CD4-positive, alpha-beta memory T cell (primary cell): ENCODE data around the gene LRRC55. TPM values are rescaled to one million over a fixed set of nuclear protein-coding genes. Genes with fewer than 3 reads are reported as not detected.
"Not testable (repeated sequence)": the region's sequence is repeated elsewhere in the genome, so short reads cannot be mapped to it uniquely, and the experiment has no call there.

Experiments used
- CTCF ChIA-PET: fragments of 350-600 bp; sonication (Branson Sonifier 250); formaldehyde crosslinking; loops from one replicate; lab custom pipeline; 2021; ENCODE audit warnings: inconsistent platforms; ENCODE audit not compliant: partially characterized antibody; lab: Charles Lee
- POLR2A ChIA-PET: fragments of 350-600 bp; sonication (Branson Sonifier 250); formaldehyde crosslinking; loops from one replicate; lab custom pipeline; 2021; ENCODE audit not compliant: partially characterized antibody; lab: Charles Lee
- DNase-seq, 5 donors: peaks; one replicate each; pipeline versions ENCODE4 v3.0.0 to v3.0.0-alpha.2; 2020 to 2022; ENCODE audit warnings: mixed read lengths in 1 of 5
- H3K27ac ChIP-seq: one replicate; pipeline ENCODE4 v1.7.0; 2013; ENCODE audit warnings: low read depth, low read length
- H3K27me3 ChIP-seq: 2 replicates; pipeline ENCODE4 v1.7.0; 2013; ENCODE audit warnings: mild to moderate bottlenecking, low read length, moderate library complexity; ENCODE audit not compliant: insufficient read depth
- H3K36me3 ChIP-seq: 2 replicates; pipeline ENCODE4 v1.7.0; 2013; ENCODE audit warnings: mild to moderate bottlenecking, low read length, moderate library complexity; ENCODE audit not compliant: insufficient read depth
- H3K4me1 ChIP-seq: 2 replicates; pipeline ENCODE4 v1.7.0; 2013; ENCODE audit warnings: mild to moderate bottlenecking, low read length, moderate library complexity; ENCODE audit not compliant: insufficient read depth
- H3K4me3 ChIP-seq, 2 donors: one replicate each; pipeline ENCODE4 v1.7.0; 2013; ENCODE audit warnings: low read length in 2 of 2, mild to moderate bottlenecking in 1 of 2
- H3K9me3 ChIP-seq, 2 donors: one replicate each; pipeline ENCODE4 v1.7.0; 2013; ENCODE audit warnings: low read length in 2 of 2, control low read depth in 1 of 2; ENCODE audit not compliant: control insufficient read depth in 1 of 2
- H3K27ac Mint-ChIP-seq, 7 donors: one replicate each; pipeline ENCODE4 v1.8.0; 2020 to 2021; ENCODE audit warnings: mixed read lengths in 7 of 7, mild to moderate bottlenecking in 6 of 7, inconsistent platforms in 3 of 7, moderate library complexity in 3 of 7
- H3K27me3 Mint-ChIP-seq, 2 donors: one replicate each; pipeline ENCODE4 v1.8.0; 2020 to 2021; ENCODE audit warnings: mixed read lengths in 2 of 2
- H3K36me3 Mint-ChIP-seq, 2 donors: one replicate each; pipeline ENCODE4 v1.8.0; 2020 to 2021; ENCODE audit warnings: mixed read lengths in 2 of 2, inconsistent platforms in 1 of 2, mild to moderate bottlenecking in 1 of 2
- H3K4me1 Mint-ChIP-seq, 4 donors: one replicate each; pipeline ENCODE4 v1.8.0; 2020 to 2021; ENCODE audit warnings: mixed read lengths in 4 of 4, mild to moderate bottlenecking in 1 of 4
- H3K4me3 Mint-ChIP-seq, 8 donors: one replicate each; pipeline ENCODE4 v1.8.0; 2020 to 2021; ENCODE audit warnings: mixed read lengths in 8 of 8, mild to moderate bottlenecking in 7 of 8, moderate library complexity in 6 of 8, inconsistent platforms in 3 of 8
- H3K9me3 Mint-ChIP-seq, 8 donors: one replicate each; pipeline ENCODE4 v1.8.0; 2020 to 2021; ENCODE audit warnings: mixed read lengths in 8 of 8, mild to moderate bottlenecking in 5 of 8, inconsistent platforms in 3 of 8, moderate library complexity in 1 of 8
- intact Hi-C: fragments of 100-400 bp; cut with micrococcal nuclease; formaldehyde crosslinking; loops from one replicate; pipeline ENCODE4 v1.15.1; 2023
- polyA plus RNA-seq, 2 donors: library from polyadenylated mRNA; unstranded; fragments of 300-500 nt; fragmentation: Illumina TruSeq; gene quantifications; one replicate each; pipeline ENCODE4 v1.2.3, GENCODE V29; 2021
- total RNA-seq, 2 experiments: library from RNA; stranded (reverse); gene quantifications; one replicate each; pipeline ENCODE4 v1.2.3, GENCODE V29; 2021

LRRC55 gene
- total and polyA plus RNA-seq, 4 experiments from 2014 or later, result not detected

DNA sequence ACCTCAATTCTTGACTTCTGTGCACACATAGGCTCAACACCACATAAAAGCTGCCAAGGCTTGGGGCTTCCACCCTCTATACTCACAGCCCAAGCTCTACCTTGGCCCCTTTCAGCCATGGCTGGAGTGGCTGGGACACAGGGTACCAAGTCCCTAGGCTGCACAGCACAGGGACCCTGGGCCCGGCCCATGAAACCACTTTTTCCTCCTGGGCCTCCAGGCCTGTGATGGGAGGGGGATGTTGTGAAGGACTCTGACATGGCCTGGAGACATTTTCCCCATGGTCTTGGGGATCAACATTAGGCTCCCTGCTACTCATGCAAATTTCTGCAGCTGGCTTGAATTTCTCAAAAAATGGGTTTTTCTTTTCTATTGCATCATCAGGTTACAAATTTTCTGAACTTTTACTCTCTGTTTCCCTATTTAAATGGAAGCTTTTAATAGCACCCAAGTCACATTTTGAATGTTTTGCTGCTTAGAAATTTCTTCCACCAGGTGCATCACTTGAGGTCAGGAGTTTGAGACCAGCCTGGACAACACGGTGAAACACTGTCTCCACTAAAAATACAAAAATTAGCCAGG is 11.9 kb upstream of the LRRC55 start:
- H3K27ac Mint-ChIP-seq, H3K9me3 ChIP-seq, H3K4me3 ChIP-seq, POLR2A ChIA-PET, H3K36me3 Mint-ChIP-seq, DNase-seq, H3K36me3 ChIP-seq, H3K27me3 Mint-ChIP-seq, H3K4me1 ChIP-seq, H3K27ac ChIP-seq, H3K27me3 ChIP-seq, CTCF ChIA-PET, H3K4me1 Mint-ChIP-seq, H3K4me3 Mint-ChIP-seq: not testable (repeated sequence)
- intact Hi-C loops, result loop anchor here (10.0 kb wide), 1 partner anchor 55 kb away; no protein-coding TSS in a partner anchor
- peaks cover 0 to 14% (median 2%) of the 10 kb centered on the region in 8 donors for H3K9me3 Mint-ChIP-seq

DNA sequence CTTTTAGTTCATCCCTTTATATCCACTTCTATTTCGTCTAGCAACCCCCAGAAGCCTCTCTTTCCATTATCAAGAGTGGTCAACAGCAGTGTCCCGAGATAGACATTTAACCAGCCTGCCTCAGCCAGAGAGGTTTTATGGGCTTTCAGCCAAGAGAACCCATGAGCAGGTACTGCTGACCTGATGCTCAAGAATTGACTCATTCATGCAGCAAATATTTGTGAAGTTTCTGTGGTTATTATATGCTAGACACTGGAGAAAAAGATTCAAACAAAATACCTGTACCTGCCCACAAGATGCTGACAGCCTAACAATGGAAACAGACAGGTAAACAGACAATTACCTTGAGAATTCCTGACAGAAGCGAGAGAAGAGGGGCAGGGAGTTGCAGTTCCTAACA is 9.7 kb upstream of the LRRC55 start:
- H3K27me3 ChIP-seq, result no peaks in the 10 kb centered on the region
- H3K36me3 ChIP-seq, result no peaks in the 10 kb centered on the region
- peaks cover 0 to 14% (median 4%) of the 10 kb centered on the region in 8 donors for H3K9me3 Mint-ChIP-seq
- intact Hi-C loops, result no loop called here
- H3K4me1 ChIP-seq, result no peaks in the 10 kb centered on the region
- no peak overlapping the region for H3K27ac ChIP-seq
- H3K4me3 ChIP-seq, result no peak overlapping the region
- DNase-seq, result no peak
- POLR2A ChIA-PET, result no interaction called here
- no peak overlapping the region for H3K4me3 Mint-ChIP-seq
- H3K9me3 ChIP-seq, result no peaks in the 10 kb centered on the region
- no peaks in the 10 kb centered on the region for H3K4me1 Mint-ChIP-seq
- no peak overlapping the region for H3K27ac Mint-ChIP-seq
- H3K36me3 Mint-ChIP-seq, result no peaks in the 10 kb centered on the region
- H3K27me3 Mint-ChIP-seq, result peaks cover 0 to 3% of the 10 kb centered on the region in 2 donors
- CTCF ChIA-PET, result no interaction called here

DNA sequence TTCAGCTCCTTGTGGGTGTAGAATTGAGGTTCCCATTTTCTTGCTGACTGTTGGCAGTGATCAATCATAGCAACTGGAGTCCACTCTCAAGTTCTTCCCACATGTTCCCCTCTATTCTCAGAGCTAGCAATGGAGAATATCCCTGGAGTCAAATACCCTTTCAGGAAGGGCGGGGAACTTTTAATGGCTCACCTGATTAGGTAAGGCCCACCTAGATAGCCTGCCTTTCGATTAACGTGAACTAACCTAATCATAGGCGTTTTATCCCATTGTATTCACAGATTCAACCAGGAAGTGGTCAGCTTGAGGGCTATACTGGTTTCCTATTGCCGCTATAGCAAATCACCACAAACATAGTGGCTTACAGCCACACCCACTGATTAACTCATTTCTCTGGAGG is 7.1 kb upstream of the LRRC55 start:
- Histone ChIP-seq H3K36me3 (no peaks in the 10 kb centered on the region), H3K4me3 (no peak overlapping the region), H3K27me3 (peaks cover 5% of the 10 kb centered on the region), H3K4me1 (no peaks in the 10 kb centered on the region), H3K9me3 (no peaks in the 10 kb centered on the region), H3K27ac (no peak overlapping the region)
- peaks cover 6 to 13% of the 10 kb centered on the region in 2 donors for H3K27me3 Mint-ChIP-seq
- POLR2A ChIA-PET, result no interaction called here
- peaks cover 0 to 3% (median 0%) of the 10 kb centered on the region in 4 donors for H3K4me1 Mint-ChIP-seq
- intact Hi-C loops, result no loop called here
- no peak overlapping the region for H3K4me3 Mint-ChIP-seq
- H3K9me3 Mint-ChIP-seq, result peaks cover 0 to 13% (median 2%) of the 10 kb centered on the region in 8 donors
- CTCF ChIA-PET, result no interaction called here
- no peak overlapping the region for H3K27ac Mint-ChIP-seq
- no peak for DNase-seq
- H3K36me3 Mint-ChIP-seq, result no peaks in the 10 kb centered on the region

DNA sequence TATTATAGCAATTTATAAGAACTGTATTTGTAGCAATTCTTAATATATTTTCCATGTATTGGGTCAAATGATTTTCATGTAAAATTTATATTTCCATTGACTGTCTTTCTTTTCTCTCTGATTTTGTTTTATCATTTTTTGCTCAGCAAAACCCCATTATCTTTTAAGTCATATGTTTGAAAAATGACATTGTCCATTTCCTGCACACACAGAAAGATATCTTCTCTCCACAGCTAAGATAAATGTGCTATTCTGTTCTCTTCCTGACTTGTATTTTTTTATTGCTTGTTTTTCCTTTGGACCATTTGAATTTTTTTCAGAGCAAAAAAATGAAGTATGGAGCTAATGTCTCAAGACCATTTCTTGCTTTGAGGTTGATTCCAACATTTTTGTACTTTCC is 6.3 kb upstream of the LRRC55 start:
- H3K9me3 Mint-ChIP-seq, result peaks cover 0 to 9% (median 2%) of the 10 kb centered on the region in 8 donors
- Histone ChIP-seq H3K4me3 (no peak overlapping the region), H3K9me3 (no peaks in the 10 kb centered on the region), H3K36me3 (no peaks in the 10 kb centered on the region), H3K27ac (no peak overlapping the region), H3K4me1 (no peaks in the 10 kb centered on the region), H3K27me3 (peaks cover 5% of the 10 kb centered on the region)
- no peaks in the 10 kb centered on the region for H3K36me3 Mint-ChIP-seq
- ChIA-PET CTCF (no interaction called here), POLR2A (no interaction called here)
- no peak overlapping the region for H3K27ac Mint-ChIP-seq
- intact Hi-C loops, result no loop called here
- DNase-seq, result no peak
- no peak overlapping the region for H3K4me3 Mint-ChIP-seq
- H3K27me3 Mint-ChIP-seq, result peaks cover 12 to 21% of the 10 kb centered on the region in 2 donors
- H3K4me1 Mint-ChIP-seq, result peaks cover 0 to 3% (median 0%) of the 10 kb centered on the region in 4 donors

DNA sequence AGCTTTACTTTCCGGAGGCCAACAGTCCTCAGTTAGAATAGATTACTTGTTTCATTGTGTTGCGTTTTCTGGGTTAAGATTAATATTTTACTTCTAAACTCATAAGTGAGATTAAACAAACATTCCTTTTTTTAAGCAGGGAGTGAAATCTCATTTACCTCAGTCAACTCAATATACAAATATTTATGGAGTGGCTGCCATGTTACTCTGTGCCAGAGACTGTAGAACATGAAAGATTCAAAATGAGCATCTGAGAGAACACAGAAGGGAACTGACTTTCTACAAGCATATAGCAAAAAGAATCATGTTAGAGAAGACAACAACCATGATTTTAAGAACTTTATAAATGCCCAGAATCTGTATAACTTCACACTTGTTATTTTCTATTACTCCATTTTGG is 3.4 kb upstream of the LRRC55 start:
- H3K9me3 Mint-ChIP-seq, result peaks cover 0 to 9% (median 2%) of the 10 kb centered on the region in 8 donors
- POLR2A ChIA-PET, result no interaction called here
- CTCF ChIA-PET, result no interaction called here

DNA sequence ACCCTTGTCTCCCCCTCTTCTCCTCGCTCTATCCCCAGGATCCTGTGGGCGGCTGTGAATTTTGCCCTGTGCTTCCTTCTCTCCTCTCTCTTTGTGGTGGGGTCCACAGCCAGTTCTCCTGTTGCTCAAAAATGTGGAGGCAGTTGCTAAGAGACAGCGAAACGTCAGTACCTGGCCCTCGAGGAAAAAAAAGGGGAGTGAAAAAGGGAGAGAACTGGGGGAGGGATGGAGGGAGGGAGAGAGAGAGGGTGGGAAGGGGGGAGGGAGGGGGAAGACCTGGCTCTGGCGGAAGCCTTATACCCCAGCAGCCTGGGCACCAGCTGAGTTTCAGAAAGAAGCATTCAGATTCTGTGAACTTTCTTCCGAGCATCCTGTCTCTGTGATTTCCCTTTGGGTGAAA is 2.1 kb upstream of the LRRC55 start:
- Histone ChIP-seq H3K9me3 (no peaks in the 10 kb centered on the region), H3K36me3 (no peaks in the 10 kb centered on the region), H3K4me3 (no peak overlapping the region), H3K27me3 (peaks cover 5% of the 10 kb centered on the region), H3K4me1 (no peaks in the 10 kb centered on the region), H3K27ac (no peak overlapping the region)
- intact Hi-C loops, result no loop called here
- DNase-seq, result no peak
- no peaks in the 10 kb centered on the region for H3K36me3 Mint-ChIP-seq
- peaks cover 0 to 3% (median 0%) of the 10 kb centered on the region in 4 donors for H3K4me1 Mint-ChIP-seq
- peaks cover 0 to 6% (median under 1%) of the 10 kb centered on the region in 8 donors for H3K9me3 Mint-ChIP-seq
- H3K4me3 Mint-ChIP-seq, result no peak overlapping the region
- POLR2A ChIA-PET, result no interaction called here
- peaks cover 17 to 29% of the 10 kb centered on the region in 2 donors for H3K27me3 Mint-ChIP-seq
- H3K27ac Mint-ChIP-seq, result no peak overlapping the region
- CTCF ChIA-PET, result no interaction called here

More for the DNA sequence above, 3.4 kb upstream of the LRRC55 start:
- no peaks in the 10 kb centered on the region for H3K36me3 Mint-ChIP-seq
- no peak overlapping the region for H3K27ac Mint-ChIP-seq
- Histone ChIP-seq H3K27ac (no peak overlapping the region), H3K36me3 (no peaks in the 10 kb centered on the region), H3K4me1 (no peaks in the 10 kb centered on the region), H3K9me3 (no peaks in the 10 kb centered on the region), H3K4me3 (no peak overlapping the region), H3K27me3 (peaks cover 5% of the 10 kb centered on the region)
- DNase-seq, result no peak
- H3K27me3 Mint-ChIP-seq, result peaks cover 17 to 29% of the 10 kb centered on the region in 2 donors
- no peak overlapping the region for H3K4me3 Mint-ChIP-seq
- H3K4me1 Mint-ChIP-seq, result peaks cover 0 to 3% (median 0%) of the 10 kb centered on the region in 4 donors
- intact Hi-C loops, result no loop called here

DNA sequence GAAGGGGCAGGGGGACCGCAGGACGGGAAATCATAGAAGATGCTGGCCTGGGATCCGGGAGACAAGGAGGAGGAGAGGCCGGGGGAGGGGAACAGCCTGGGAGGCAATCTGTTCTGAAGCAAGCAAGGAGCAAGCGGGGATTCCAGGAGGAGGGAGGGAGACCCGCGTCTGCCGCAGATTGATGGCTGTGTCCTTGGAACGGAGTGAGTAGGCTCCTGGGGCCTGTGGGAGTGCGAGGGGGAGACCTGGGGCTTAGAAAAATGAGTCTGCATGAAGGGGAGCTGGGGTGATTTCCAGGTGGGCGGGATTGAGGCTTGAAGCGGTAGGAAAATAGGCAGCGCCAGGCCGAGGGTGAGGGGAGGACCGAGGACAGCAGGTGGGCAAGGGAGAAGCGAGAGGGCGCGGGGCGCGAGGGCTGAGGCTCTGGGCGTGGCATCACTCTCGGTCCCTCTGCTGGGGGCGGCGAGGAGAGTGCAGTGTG is 1.6 kb upstream of the LRRC55 start:
- Histone ChIP-seq H3K4me1 (no peaks in the 10 kb centered on the region), H3K4me3 (no peak overlapping the region), H3K27me3 (peaks cover 5% of the 10 kb centered on the region), H3K27ac (no peak overlapping the region), H3K9me3 (no peaks in the 10 kb centered on the region), H3K36me3 (no peaks in the 10 kb centered on the region)
- Mint-ChIP-seq H3K36me3 (no peaks in the 10 kb centered on the region), H3K4me1 (peaks cover 0 to 3% (median 0%) of the 10 kb centered on the region in 4 donors), H3K4me3 (no peak overlapping the region), H3K27me3 (peaks cover 17 to 27% of the 10 kb centered on the region in 2 donors), H3K9me3 (peaks cover 0 to 5% (median under 1%) of the 10 kb centered on the region in 8 donors), H3K27ac (no peak overlapping the region)
- ChIA-PET POLR2A (no interaction called here), CTCF (no interaction called here)
- no peak for DNase-seq
- intact Hi-C loops, result no loop called here
